ENCODE results near the gene ARHGAP28.
"Not testable (repeated sequence)": the region's sequence is repeated elsewhere in the genome, so short reads cannot be mapped to it uniquely, and the experiment has no call there.

The ARHGAP28 gene

DNA sequence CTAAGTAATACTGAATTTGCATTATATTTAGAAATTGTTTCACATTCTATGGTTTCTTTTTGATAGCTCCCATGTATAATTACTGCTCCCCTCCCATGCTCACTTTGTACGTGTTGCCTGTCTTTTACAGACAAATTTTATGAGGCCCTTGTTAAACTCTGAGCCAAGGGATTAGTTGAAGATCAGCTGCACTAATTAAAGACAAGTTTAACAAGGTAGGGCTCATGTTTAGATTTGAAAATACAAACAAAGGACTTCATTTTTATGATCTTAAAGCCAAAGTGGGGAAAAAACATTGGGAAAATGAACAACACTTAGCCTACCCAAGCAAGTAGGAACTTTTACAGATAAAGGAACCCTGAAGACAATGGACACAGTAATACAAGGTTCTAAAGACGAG, 46.2 kb downstream of the ARHGAP28 start:
- DNase-seq (ENCODE audit: low read depth), result no peak

DNA sequence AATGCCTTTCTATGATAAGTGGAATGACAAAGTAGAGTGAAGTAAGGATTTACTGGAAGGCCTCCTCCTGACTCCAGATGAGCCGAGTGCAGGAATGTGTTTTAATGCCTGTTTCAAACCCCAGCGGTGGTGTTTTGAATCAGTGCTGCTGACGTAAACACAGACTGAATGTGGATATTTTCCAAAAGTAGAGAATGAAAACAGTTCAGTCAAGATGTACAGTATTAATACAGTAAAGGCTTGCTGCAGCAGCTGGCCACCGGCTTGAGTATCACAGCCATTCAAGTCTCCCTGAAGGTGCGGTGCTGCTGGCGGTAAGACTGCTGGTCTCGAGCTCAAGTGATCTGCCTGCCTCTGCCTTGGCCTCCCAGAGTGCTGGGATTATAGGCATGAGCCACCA, 46.7 kb downstream of the ARHGAP28 start:
- no peak for DNase-seq (ENCODE audit: low read depth)

GRCh38 chr18:6777509-6777908, 48.0 kb downstream of the ARHGAP28 start:
- no peak for DNase-seq (ENCODE audit: low read depth)

- DNase-seq (ENCODE audit: low read depth), result no peak
Observed at GRCh38 chr18:6778459-6779247, 49.1 kb downstream of the ARHGAP28 start.

DNA sequence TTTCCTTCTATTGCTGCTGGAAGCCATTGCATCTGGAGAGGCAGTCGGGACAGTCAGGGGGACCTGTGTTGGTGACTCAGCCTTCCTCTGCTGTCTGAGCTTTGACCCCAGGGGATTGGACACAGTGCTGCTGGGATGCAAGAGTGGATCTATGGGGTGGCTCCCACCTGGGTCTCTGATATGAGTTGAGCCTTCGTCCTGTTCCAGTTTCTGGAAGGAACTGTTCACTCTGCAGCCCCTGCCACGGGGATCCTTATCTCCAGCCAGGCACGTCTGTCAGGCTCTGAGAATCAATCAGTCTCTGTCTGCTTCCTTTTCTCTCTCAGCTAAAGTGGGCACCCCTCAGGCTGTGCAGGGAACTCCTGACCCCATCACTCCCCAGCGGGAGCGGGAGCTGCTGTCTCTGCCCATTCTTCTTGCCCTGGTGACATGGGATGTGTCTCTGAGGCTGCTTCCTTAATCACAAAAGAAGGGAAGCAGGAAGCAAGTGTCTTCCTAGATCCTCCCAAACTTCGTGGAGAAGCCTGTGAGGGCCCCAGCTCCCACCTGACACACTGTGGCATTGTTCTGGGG, 51.7 kb downstream of the ARHGAP28 start:
- DNase-seq (ENCODE audit: low read depth), result no peak

DNA sequence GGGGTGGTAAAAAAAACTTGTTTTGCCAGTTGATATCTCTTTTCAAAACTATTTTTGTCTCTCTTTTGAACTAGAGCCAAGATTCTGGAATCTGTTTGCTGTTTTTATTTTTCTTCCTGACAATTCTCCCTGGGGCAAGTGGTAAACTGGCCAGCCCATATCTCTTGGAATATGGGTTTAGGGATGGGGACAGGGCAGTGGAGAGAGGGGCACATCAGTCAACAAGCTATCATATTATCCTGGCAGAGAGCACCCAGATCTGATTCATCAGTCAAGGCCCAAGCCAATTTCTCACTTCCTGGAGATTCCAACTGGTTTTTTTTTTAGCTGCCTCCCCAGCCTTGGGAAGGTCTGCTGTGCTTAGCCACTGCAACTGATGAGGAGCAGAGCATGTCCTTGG, 52.3 kb downstream of the ARHGAP28 start:
- DNase-seq (ENCODE audit: low read depth), result no peak

DNA sequence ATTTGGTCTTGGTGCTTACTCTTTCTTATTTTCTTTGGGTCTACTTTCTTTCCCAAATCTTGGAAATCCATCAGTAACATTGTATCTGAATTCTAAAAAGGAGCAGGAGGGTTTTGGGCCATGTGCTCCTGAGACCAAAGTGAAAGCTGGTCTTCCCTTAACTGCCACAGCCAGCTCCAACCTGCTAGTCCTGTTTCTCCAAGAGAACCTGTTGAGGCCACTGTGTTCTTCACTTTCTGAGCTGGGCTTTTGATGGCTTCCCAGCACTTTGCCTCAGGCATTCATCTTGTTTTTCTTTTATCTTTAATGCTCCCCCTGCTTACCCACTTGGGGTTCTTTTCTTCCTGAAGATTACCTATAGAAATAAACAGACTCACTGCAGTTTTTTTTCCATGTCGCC, 53.3 kb downstream of the ARHGAP28 start:
- no peak for DNase-seq (ENCODE audit: low read depth)

- no peak for DNase-seq (ENCODE audit: low read depth)
Observed at GRCh38 chr18:6784046-6784445, 54.5 kb downstream of the ARHGAP28 start.

DNA sequence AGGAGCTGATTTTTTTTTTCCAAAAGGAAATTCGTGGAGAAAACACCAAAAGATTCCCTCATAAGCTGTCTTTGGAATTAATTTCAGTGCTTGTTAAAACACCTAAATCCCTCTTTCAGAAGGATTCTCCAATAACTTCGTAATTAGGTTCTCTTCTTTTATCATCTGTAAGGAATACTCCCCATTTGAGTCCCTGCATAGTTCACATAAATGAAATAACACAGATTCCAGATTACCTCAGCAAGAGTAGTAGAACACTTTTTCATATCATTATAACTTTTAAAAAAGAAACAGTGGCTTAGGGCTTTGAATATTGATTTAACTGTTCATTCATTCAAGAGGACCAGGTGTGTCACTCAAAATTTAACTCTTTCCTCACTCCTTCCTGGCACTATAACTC, 55.5 kb downstream of the ARHGAP28 start:
- no peak for DNase-seq (ENCODE audit: low read depth)

DNA sequence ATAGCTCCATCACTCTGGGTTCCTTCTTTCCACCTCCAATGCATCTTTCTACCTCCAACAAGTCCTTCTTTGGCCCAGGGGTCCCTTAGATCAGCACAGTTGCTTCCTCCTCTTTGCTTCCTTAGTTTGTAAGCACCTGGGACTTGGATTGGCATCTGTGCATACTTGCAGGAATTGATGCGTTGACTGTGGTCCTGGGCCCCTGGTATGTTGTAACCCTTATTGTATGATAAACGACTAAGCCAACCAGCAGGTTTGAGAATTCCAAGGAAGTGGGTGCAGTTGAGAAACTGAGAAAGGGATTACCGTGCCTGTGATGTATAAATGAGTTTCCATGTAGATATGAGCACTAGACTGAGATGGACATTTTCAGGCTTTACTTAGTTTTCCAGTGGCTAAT, 55.9 kb downstream of the ARHGAP28 start:
- DNase-seq (ENCODE audit: low read depth), result no peak

DNA sequence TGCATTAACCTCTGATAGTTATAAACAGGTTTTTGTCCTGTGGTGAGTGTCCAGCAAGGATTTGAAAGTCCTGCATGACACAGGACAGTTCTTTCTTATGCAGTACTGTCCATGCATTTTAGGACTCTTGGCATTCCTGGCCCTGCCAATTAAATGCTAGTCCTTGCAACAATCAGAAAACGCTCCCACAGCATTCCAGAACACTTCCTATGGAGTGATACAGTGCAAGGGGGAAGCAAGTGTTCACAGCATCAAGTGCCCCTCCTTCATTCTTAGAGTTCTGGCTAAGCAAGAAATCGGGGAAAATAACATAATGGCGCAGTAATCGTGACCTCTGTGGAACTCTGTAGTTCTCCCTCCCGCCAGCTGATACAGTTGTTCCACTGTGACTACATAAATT, 62.9 kb downstream of the ARHGAP28 start:
- DNase-seq (ENCODE audit: low read depth), result no peak

DNA sequence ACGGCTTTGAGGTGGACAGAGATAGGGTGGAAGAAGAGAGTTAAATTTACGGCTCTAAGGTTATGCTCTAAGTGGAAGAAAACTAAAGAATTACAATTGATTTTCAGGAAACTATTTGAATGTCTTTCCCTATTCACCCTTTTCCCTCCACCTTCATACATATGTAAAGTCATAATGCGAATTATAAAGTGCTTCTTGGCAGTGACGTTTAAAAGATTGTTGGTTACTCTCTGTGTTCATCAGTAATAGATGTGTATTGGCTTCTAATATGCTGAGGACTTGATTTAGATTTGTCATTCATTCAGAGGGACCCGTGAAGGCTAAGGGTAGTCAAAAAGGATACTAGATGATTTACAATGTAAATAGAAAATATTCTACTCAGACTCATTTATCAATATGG, 63.9 kb downstream of the ARHGAP28 start:
- DNase-seq (ENCODE audit: low read depth), result no peak

DNA sequence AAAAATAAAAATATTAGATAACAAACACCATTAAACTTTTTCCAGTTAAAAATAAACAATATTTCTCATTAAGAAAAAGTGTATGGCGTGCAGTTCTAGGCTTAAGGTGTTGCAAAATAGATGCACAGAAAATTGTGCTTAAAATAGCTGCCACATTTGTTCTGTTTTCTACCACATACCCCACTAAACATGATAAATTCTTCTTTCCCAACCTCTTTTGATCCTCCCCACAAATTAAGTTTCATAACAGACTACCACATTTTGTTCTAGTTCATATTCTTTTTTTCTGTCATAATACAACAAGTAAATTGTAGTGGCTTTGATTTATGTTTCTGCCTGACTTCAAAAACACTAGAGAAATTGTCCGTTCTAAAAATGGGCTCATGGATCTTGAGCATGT, 64.5 kb downstream of the ARHGAP28 start:
- DNase-seq (ENCODE audit: low read depth), result no peak

- DNase-seq (ENCODE audit: low read depth), result no peak
Observed at GRCh38 chr18:6795307-6795706, 65.8 kb downstream of the ARHGAP28 start.

GRCh38 chr18:6796511-6796910, 67.0 kb downstream of the ARHGAP28 start:
- DNase-seq (ENCODE audit: low read depth), result no peak

DNA sequence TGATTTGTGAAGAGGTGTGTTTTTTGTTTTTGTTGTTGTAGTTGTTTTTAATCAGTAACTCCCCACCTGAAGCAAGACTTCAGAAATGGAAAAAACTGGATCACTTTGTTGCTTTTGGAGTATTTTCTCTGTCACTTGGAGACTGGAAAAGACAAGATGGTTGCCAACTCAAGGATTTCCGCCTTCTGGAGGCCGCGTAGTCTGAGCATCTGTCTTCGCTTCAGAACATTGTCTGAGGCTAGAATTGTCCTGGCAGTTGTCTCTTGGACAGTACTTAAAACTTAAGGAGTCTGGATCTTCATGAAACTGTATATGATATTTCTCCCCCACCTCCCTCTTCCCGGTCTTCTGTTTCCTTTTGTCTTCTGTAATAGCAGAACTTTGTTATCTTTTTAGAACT, 67.7 kb downstream of the ARHGAP28 start:
- DNase-seq (ENCODE audit: low read depth), result no peak

DNA sequence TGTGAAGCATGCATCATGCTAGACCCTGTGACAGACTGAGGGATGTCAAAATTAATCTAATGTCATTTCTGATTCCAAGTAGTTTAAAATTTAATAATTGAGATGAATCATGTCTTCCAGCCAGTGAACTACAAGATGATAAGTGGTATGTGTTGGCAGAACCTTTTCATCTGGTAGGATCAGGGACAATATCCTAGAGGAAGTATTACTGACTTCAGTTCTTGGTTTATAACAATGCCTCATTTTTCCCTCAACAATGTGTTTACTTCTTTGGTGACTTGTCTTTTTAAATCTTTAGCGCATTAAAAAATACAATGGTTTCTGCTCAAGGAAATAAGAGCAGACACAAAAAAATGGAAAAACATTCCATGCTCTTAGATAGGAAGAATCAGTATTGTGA, 69.4 kb downstream of the ARHGAP28 start:
- no peak for DNase-seq (ENCODE audit: low read depth)

DNA sequence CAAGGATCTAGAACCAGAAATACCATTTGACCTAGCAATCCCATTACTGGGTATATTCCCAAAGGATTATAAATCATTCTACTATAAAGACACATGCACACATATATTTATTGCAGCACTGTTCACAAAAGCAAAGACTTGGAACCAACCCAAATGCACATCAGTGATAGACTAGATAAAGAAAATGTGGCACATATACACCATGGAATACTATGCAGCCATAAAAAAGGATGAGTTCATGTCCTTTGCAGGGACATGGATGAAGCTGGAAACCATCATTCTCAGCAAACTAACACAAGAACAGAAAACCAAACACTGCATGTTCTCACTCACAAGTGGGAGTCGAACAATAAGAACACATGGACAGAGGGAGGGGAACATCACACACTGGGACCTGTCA, 70.8 kb downstream of the ARHGAP28 start:
- not testable (repeated sequence) for DNase-seq (ENCODE audit: low read depth)

DNA sequence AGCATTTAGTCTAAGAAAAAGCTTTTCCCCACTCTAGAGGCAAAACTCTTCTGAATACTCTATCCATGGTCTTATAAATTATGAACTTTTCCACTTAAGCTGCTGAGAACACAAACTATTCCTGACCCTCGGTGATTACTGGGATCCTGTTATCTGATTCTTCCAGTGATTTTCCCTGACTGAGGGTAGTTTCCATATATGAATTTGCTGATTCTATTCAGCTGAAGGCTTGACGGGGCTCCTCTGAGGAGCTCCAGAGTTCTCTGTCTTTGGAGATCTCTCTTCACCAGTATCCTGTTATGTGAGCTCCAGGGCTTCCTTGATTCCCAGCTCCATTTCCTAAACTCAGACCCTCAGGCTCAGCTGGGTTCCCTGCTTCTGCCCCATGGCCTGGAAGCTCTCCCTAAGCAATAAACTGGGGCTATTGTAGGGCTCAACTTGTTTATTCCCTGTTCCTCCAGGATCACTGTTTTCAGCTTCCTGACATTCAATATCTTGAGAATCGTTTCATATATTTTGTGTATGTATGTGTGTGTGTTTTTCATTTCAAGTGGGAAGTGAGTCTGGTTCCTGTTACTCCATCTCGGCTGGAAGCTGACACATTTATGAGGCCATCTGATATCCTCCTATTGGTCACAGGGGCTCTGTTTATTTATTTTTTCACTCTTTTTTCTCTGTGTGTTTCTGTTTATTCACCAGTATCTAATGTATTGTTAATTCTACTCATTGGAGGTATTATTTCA, 78.2 kb downstream of the ARHGAP28 start:
- DNase-seq (ENCODE audit: low read depth), result no peak

DNA sequence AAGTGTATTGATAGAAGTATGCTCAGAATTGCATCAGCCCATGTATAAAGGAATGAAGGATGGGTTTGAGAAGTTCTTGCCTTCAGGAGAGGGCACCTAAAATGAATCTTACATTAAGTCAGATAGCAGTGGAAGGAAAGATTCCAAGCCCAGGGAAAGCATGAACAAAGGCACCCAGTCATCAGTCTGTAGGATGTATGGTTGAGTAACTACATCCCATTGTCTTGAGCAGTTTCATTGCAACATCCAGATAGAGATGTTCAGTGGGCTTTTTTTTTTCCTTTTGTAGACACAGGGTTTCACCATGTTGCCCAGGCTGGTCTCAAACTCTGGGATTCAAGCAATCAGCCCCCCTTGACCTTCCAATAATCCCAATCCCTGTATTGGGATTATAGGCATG, 80.7 kb downstream of the ARHGAP28 start:
- DNase-seq (ENCODE audit: low read depth), result no peak

DNA sequence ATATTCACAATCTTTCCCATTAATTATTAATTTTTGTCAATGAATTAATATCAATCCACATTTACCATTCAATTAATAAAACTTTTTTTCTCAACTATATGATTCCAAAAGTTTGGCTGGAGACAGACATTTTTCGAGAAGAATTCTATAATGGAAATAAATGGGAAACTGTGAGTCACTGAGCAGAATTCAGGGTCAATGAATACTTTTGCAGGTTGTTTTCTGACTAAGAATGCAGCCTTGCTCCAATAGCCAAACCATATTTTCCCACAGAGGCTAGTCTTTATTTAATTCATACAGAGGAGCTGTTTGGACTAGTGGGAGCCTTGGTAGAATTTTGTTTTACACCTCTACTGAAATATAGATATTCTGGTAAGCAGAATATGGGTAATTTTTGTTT, 82.3 kb downstream of the ARHGAP28 start:
- no peak for DNase-seq (ENCODE audit: low read depth)

DNA sequence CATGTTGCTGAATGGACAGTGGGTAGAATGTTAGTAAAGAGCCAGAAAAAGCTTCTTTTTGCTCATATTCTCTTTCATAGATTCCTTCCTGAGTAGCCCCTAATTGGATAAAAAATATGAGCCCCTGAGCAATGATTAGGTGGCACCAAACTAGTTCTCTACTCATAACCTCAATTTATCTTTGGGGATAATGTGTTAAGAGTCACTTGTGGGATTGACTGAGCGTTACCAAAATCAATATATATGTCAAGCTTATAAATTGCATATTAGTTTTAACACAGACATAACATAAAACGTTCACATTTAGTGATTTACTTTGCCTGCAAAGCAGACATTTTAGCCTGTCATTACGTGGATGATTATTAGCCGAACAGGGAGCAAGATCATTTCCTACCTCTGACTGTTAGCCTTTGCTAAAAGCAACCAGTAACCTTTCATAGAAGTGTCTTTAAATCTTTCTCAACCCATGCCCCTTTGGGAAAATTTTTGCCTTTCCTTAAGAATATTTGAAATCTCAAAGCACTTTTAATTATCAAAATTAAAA, 85.4 kb downstream of the ARHGAP28 start:
- DNase-seq (ENCODE audit: low read depth), result no peak

DNA sequence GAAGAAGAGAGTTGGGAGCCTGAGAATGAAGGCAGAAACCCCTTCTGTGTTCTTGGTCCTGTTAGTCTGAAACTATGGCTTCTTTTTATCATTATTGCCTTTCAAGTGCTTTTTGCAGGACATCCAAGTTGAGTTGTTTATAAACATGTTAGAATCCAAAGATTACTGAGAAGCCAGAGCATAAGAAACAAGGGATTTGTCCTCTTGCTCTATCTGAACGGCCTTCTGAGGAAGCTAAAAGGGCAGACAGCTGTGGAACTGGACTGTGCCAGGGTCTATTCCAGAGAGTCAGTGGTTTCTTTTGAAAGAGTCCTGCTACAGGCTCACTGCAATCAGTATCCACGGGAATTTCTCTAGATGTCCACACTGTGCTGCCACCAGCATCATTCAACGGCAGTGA, 86.6 kb downstream of the ARHGAP28 start:
- DNase-seq (ENCODE audit: low read depth), result no peak

Measured in activated gamma-delta T cell treated with anti-CD3 and anti-CD28 coated beads, Interleukin-2, amount 50 U/mL, for 16 hours (primary cell).